Coronary artery (tissue), 2 donors: ENCODE measurements around the gene RBP2.

Source experiments
- DNase-seq: peaks from one replicate; pipeline ENCODE4 v3.0.0-alpha.2; 2017; ENCODE audit warnings: low spot score
- H3K27ac ChIP-seq, 2 donors: fragments of 200-600 bp; sonication (generic); one replicate each; pipeline ENCODE4 v1.5.1; 2016 to 2019
- H3K4me3 ChIP-seq: fragments of 200-600 bp; sonication (generic); 2 replicates; pipeline ENCODE4 v1.5.1; 2016; ENCODE audit warnings: mild to moderate bottlenecking, moderate library complexity
- TF ChIP-seq, protein P1 (sequence below): fragments of 200-600 bp; sonication (generic); IDR thresholded peaks from one replicate; pipeline ENCODE4 v1.5.1; 2019; ENCODE audit warnings: antibody characterized with exemption

Gene RBP2

DNA sequence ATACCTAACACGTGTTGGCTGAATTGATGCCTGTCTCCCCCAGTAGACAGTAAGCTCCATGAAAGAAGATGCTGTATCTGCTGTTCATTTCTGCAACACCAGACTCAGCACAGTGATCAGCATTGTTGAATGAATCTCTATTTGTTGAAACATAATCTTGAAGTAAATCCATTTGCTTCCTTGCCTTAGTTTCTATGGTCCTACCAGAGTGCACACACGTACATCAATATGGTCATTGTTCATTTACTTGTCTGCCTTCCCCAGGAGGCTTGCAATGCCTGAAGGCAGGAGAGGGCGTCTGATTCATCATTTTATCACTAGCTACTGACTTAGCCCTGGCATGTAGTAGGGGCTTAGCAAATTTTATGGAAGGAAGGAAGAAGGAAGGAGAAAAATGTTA lies 19.2 kb downstream of the RBP2 start:
- no peak overlapping the region for H3K4me3 ChIP-seq
- TF ChIP-seq, protein P1, sequence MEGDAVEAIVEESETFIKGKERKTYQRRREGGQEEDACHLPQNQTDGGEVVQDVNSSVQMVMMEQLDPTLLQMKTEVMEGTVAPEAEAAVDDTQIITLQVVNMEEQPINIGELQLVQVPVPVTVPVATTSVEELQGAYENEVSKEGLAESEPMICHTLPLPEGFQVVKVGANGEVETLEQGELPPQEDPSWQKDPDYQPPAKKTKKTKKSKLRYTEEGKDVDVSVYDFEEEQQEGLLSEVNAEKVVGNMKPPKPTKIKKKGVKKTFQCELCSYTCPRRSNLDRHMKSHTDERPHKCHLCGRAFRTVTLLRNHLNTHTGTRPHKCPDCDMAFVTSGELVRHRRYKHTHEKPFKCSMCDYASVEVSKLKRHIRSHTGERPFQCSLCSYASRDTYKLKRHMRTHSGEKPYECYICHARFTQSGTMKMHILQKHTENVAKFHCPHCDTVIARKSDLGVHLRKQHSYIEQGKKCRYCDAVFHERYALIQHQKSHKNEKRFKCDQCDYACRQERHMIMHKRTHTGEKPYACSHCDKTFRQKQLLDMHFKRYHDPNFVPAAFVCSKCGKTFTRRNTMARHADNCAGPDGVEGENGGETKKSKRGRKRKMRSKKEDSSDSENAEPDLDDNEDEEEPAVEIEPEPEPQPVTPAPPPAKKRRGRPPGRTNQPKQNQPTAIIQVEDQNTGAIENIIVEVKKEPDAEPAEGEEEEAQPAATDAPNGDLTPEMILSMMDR, result no peak
- H3K27ac ChIP-seq, result no peak overlapping the region
- DNase-seq, result no peak

DNA sequence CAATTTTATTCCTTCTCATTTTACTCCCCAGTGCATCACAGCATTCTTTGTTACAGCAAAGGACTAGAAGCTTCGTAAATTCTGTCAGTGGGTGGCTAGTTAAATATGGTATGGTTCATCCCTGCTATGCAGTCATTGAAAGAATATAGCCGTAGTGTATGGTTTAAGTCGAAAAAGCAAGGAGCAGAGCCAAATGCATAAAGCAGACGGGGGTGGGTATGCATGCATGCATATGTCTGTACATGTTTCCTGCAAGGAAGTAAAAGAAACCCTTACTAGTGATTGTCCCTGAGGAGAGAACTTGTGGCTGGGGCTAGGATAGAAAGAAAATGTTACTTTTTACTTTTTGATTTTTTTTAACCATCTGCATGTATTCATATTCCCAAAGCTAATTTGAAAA lies 19.9 kb downstream of the RBP2 start:
- TF ChIP-seq, protein P1, result no peak
- Histone ChIP-seq H3K27ac (no peak overlapping the region), H3K4me3 (no peak overlapping the region)
- DNase-seq, result no peak

DNA sequence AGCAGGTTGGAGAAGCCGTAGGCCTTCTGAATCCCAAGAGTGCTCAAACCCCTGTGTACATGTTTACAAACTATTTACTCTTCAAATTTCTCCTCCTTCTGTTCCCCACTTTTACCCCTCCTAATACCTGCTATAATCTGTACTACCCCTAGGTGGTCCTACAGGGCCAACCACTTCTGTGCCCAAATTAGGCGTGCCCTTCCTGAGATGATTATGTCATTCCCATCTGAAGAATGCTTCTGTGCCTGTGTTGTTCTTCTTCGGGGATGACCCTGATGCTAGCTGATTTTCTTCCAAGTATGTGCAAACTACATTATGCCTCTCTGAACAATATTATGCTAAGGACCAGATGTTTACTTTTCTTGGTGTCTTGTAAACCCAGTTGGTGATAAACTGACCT lies 20.5 kb downstream of the RBP2 start:
- TF ChIP-seq, protein P1, result no peak
- no peak for DNase-seq
- no peak overlapping the region for H3K27ac ChIP-seq
- no peak overlapping the region for H3K4me3 ChIP-seq

DNA sequence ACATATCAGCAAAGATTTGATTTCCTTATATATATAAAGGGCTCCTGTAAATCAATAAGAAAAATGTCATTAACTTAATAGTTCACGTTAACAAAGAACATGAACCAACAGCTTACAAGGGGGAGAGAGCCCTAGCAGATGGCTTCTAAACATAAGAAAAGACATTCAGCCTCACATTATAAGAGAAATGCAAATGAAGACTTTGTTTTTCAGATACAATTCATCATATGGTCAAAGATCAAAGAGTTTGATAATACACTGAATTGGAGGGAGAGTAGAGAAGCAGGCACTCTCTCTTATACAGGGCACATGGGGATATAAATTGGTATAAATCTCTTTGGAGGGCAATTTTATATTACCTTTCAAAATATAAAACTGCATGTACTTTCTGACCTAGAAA lies 21.1 kb downstream of the RBP2 start:
- Histone ChIP-seq H3K4me3 (no peak overlapping the region), H3K27ac (no peak overlapping the region)
- TF ChIP-seq, protein P1, result no peak
- no peak for DNase-seq

DNA sequence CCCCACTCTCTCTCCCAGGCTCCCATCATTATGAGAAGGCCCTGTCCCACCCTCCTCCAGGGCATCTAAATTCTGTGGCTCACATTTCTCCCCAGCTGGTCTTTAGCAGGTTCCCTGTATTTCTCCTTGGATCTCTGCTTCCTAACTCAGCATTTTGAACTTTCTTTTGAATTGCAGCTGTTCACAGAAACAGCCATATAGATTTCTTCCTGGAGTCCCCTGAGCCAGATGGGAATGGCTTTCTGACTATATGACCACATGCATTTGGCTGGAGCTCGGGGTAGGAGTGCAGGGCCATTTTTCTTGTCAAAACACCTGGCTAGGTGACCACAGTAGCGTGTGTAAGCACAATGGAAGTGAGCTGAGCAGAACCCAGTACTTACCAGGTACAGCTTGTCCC lies 22.0 kb downstream of the RBP2 start:
- no peak overlapping the region for H3K4me3 ChIP-seq
- no peak for DNase-seq
- TF ChIP-seq, protein P1, result no peak
- no peak overlapping the region for H3K27ac ChIP-seq

DNA sequence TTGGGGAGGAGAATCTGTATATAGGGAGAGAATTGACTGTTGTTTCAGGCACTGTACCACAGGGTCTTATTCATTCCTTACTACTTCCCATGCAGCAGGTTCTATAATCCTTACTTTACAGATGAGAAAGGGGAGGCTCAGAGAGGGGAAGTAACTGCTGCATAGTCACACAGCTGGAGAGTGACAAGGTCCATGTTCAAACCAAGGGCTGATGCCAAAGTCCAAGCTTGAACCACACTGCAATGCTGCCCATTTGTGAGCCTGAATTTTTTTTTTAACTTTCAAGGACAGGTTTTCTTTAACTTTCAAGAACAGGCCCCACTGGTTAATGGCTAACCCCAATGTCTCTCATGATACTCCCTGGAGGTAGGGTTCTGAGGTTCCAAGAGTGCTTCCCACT lies 26.2 kb downstream of the RBP2 start:
- Histone ChIP-seq H3K27ac (no peak overlapping the region), H3K4me3 (no peak overlapping the region)
- DNase-seq, result no peak
- TF ChIP-seq, protein P1, result no peak

DNA sequence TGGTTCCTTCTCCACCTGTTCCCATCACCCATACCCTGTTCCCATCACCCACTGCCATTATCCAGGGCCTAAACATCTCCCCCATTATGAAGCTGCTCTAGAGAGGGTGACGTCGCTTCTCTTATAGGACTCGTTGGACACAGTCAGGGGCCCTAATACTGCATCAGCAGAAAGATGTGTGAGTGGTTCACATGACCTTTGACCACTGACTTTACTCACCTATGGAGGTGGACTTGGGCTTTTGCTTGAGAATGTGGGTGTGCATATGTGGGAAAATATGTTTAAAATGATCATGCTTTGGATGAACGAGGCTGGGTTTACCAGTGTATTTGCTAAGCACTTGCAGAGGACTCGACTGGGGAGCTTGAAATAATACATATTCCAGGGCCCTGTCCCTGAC lies 26.8 kb downstream of the RBP2 start:
- H3K27ac ChIP-seq, result no peak overlapping the region
- TF ChIP-seq, protein P1, result no peak
- no peak for DNase-seq
- H3K4me3 ChIP-seq, result no peak overlapping the region
